H9 (cell line): ENCODE data around the gene LRFN3. TPM values are rescaled to one million over a fixed set of nuclear protein-coding genes. Genes with fewer than 3 reads are reported as not detected.

ENCODE experiments used
- DNase-seq: peaks from one replicate; pipeline ENCODE4 v3.0.0-alpha.2; 2017
- H2AFZ ChIP-seq: one replicate; pipeline ENCODE4 v1.6.1; 2013; ENCODE audit warnings: mild to moderate bottlenecking, low read length, control low read depth, moderate library complexity
- H2AK5ac ChIP-seq: 2 replicates; pipeline ENCODE4 v1.6.1; 2013; ENCODE audit warnings: low read length, control low read depth, mixed read lengths; ENCODE audit not compliant: insufficient read length
- H2BK120ac ChIP-seq: one replicate; pipeline ENCODE4 v1.6.1; 2013; ENCODE audit warnings: low read depth, mild to moderate bottlenecking, low read length, control low read depth, inconsistent platforms; ENCODE audit not compliant: poor library complexity, severe bottlenecking
- H2BK12ac ChIP-seq: 2 replicates; pipeline ENCODE4 v1.6.1; 2013; ENCODE audit warnings: low read length, control low read depth, mixed read lengths, low read depth; ENCODE audit not compliant: insufficient read length
- H2BK15ac ChIP-seq: 2 replicates; pipeline ENCODE4 v1.6.1; 2013; ENCODE audit warnings: low read depth, low read length, control low read depth
- H2BK20ac ChIP-seq: one replicate; pipeline ENCODE4 v1.6.1; 2013; ENCODE audit warnings: low read depth, mild to moderate bottlenecking, low read length, control low read depth, inconsistent platforms; ENCODE audit not compliant: poor library complexity, severe bottlenecking
- H2BK5ac ChIP-seq: 2 replicates; pipeline ENCODE4 v1.6.1; 2013; ENCODE audit warnings: low read length, control low read depth, mixed read lengths; ENCODE audit not compliant: insufficient read length
- H3K14ac ChIP-seq: 2 replicates; pipeline ENCODE4 v1.6.1; 2013; ENCODE audit warnings: low read length, control low read depth; ENCODE audit not compliant: insufficient read depth
- H3K18ac ChIP-seq: 2 replicates; pipeline ENCODE4 v1.6.1; 2013; ENCODE audit warnings: low read depth, mild to moderate bottlenecking, mixed read lengths, low read length, control low read depth; ENCODE audit not compliant: insufficient read length
- H3K23ac ChIP-seq: 2 replicates; pipeline ENCODE4 v1.6.1; 2013; ENCODE audit warnings: low read length, control low read depth, mixed read lengths, low read depth; ENCODE audit not compliant: insufficient read length
- H3K23me2 ChIP-seq: 2 replicates; pipeline ENCODE4 v1.6.1; 2013; ENCODE audit warnings: low read depth, mild to moderate bottlenecking, mixed read lengths, low read length, control low read depth; ENCODE audit not compliant: insufficient read length, poor library complexity, severe bottlenecking
- H3K27ac ChIP-seq: 2 replicates; pipeline ENCODE4 v1.5.1; 2013; ENCODE audit warnings: low read length, control low read depth, mixed read lengths, low read depth; ENCODE audit not compliant: insufficient read length
- H3K27me3 ChIP-seq: 2 replicates; pipeline ENCODE4 v1.6.1; 2013; ENCODE audit warnings: low read length, control low read depth, inconsistent platforms; ENCODE audit not compliant: insufficient read depth
- H3K4ac ChIP-seq: 2 replicates; pipeline ENCODE4 v1.6.1; 2013; ENCODE audit warnings: low read depth, mild to moderate bottlenecking, control low read depth, inconsistent platforms, low read length, moderate library complexity
- H3K4me1 ChIP-seq: 2 replicates; pipeline ENCODE4 v1.6.1; 2013; ENCODE audit warnings: low read length, control low read depth, inconsistent platforms; ENCODE audit not compliant: insufficient read depth
- H3K4me2 ChIP-seq: 2 replicates; pipeline ENCODE4 v1.6.1; 2013; ENCODE audit warnings: low read length, control low read depth, mixed read lengths; ENCODE audit not compliant: insufficient read length, insufficient read depth
- H3K56ac ChIP-seq: 2 replicates; pipeline ENCODE4 v1.6.1; 2013; ENCODE audit warnings: low read depth, mild to moderate bottlenecking, mixed read lengths, low read length, control low read depth; ENCODE audit not compliant: insufficient read length
- H3K79me1 ChIP-seq: 2 replicates; pipeline ENCODE4 v1.6.1; 2013; ENCODE audit warnings: low read depth, mild to moderate bottlenecking, moderate library complexity, low read length, control low read depth, inconsistent platforms; ENCODE audit not compliant: insufficient read depth, poor library complexity, severe bottlenecking
- H3K79me2 ChIP-seq: 2 replicates; pipeline ENCODE4 v1.6.1; 2013; ENCODE audit warnings: low read length, control low read depth, inconsistent platforms; ENCODE audit not compliant: insufficient read depth
- H3K9ac ChIP-seq: 2 replicates; pipeline ENCODE4 v1.6.1; 2013; ENCODE audit warnings: low read length, control low read depth, mixed read lengths; ENCODE audit not compliant: insufficient read length; ENCODE audit errors: extremely low read depth
- H3K9me3 ChIP-seq: one replicate; pipeline ENCODE4 v1.6.1; 2013; ENCODE audit warnings: low read depth, low read length, inconsistent platforms; ENCODE audit not compliant: control insufficient read depth
- H3T11ph ChIP-seq: one replicate; pipeline ENCODE4 v1.6.1; 2013; ENCODE audit warnings: mild to moderate bottlenecking, low read length, control low read depth, inconsistent platforms
- H4K20me1 ChIP-seq: one replicate; pipeline ENCODE4 v1.6.1; 2013; ENCODE audit not compliant: control insufficient read depth, insufficient read length, insufficient read depth
- H4K5ac ChIP-seq: 2 replicates; pipeline ENCODE4 v1.6.1; 2013; ENCODE audit warnings: low read depth, mild to moderate bottlenecking, mixed read lengths, low read length, control low read depth; ENCODE audit not compliant: insufficient read length
- H4K8ac ChIP-seq: replicated peaks from 2 replicates; pipeline ENCODE4 v1.6.1; 2013; ENCODE audit warnings: low read length, control low read depth, mixed read lengths, low read depth; ENCODE audit not compliant: insufficient read length
- H4K91ac ChIP-seq: 2 replicates; pipeline ENCODE4 v1.6.1; 2013; ENCODE audit warnings: low read depth, mild to moderate bottlenecking, moderate library complexity, mixed read lengths, low read length, control low read depth; ENCODE audit not compliant: insufficient read length
- H3K27ac Mint-ChIP-seq, 3 experiments: 2 replicates in 2 of 3; 3 replicates in 1 of 3; pipeline ENCODE4 v1.8.0; 2020 to 2021; ENCODE audit warnings: mixed read lengths in 3 of 3, mild to moderate bottlenecking in 1 of 3, moderate library complexity in 1 of 3
- H3K27me3 Mint-ChIP-seq: 2 replicates; pipeline ENCODE4 v1.8.0; 2021; ENCODE audit warnings: low read depth, mild to moderate bottlenecking, moderate library complexity, mixed read lengths
- H3K36me3 Mint-ChIP-seq, 3 experiments: 2 replicates in 2 of 3; 3 replicates in 1 of 3; pipeline ENCODE4 v1.8.0; 2020 to 2021; ENCODE audit warnings: low read depth in 3 of 3, mixed read lengths in 3 of 3; ENCODE audit not compliant: insufficient read depth in 1 of 3
- H3K4me1 Mint-ChIP-seq, 2 experiments: 2 replicates each; pipeline ENCODE4 v1.8.0; 2020; ENCODE audit warnings: mixed read lengths in 2 of 2
- H3K4me3 Mint-ChIP-seq, 2 experiments: 2 replicates in 1 of 2; 3 replicates in 1 of 2; pipeline ENCODE4 v1.8.0; 2020 to 2021; ENCODE audit warnings: mild to moderate bottlenecking in 2 of 2, mixed read lengths in 2 of 2, moderate library complexity in 1 of 2
- H3K9me3 Mint-ChIP-seq, 2 experiments: 2 replicates in 1 of 2; 3 replicates in 1 of 2; pipeline ENCODE4 v1.8.0; 2020; ENCODE audit warnings: mild to moderate bottlenecking in 2 of 2, mixed read lengths in 2 of 2, moderate library complexity in 1 of 2
- CTCF ChIP-seq: fragments of 200-600 bp; sonication (generic); conservative IDR thresholded peaks from 3 replicates; pipeline ENCODE4 v1.8.0; 2021; ENCODE audit warnings: antibody characterized with exemption, mild to moderate bottlenecking
- WGBS: extraction: QIAGEN DNeasy Blood & Tissue Kit; methylation state at CpG from one replicate; pipeline ENCODE4 v1.1.7; 2013; ENCODE audit warnings: missing lambda C conversion rate, low lambda C conversion rate, mixed read lengths; ENCODE audit not compliant: insufficient read length; ENCODE audit errors: extremely low coverage; 5-methylcytosine and 5-hydroxymethylcytosine counted together
- total RNA-seq: library from RNA; stranded (reverse); gene quantifications from 2 replicates; pipeline ENCODE4 v1.2.1, GENCODE V29; 2021

LRFN3 gene
- total RNA-seq, 1 experiment from 2014 or later, result 20.5 TPM

- H3K36me3 Mint-ChIP-seq, result peaks cover 13 to 38% (median 31%) of the 10 kb centered on the region in 3 experiments
- H2AFZ ChIP-seq, result no peak overlapping the region
- no peak overlapping the region for H3K9ac ChIP-seq
- no peak overlapping the region for H3K14ac ChIP-seq
- no peak overlapping the region for H2AK5ac ChIP-seq
- no peak overlapping the region for H2BK15ac ChIP-seq
- no peak overlapping the region for H4K8ac ChIP-seq
- no peak overlapping the region for H2BK20ac ChIP-seq
- no peaks in the 10 kb centered on the region for H3K4me1 ChIP-seq
- H2BK120ac ChIP-seq, result no peak overlapping the region
- H3K4me2 ChIP-seq, result no peak overlapping the region
- no peaks in the 10 kb centered on the region for H3K27me3 ChIP-seq
- H3K23ac ChIP-seq, result no peak overlapping the region
- H2BK12ac ChIP-seq, result no peak overlapping the region
- H3K9me3 ChIP-seq, result no peaks in the 10 kb centered on the region
- no peaks in the 10 kb centered on the region for H3K79me2 ChIP-seq
- H3K79me1 ChIP-seq, result no peaks in the 10 kb centered on the region
- no peak overlapping the region for H3K27ac Mint-ChIP-seq
- peaks cover 8 to 13% of the 10 kb centered on the region in 2 experiments for H3K4me1 Mint-ChIP-seq
- no peak overlapping the region for H4K91ac ChIP-seq
- no peaks in the 10 kb centered on the region for H3K23me2 ChIP-seq
- WGBS, result no CpG with 5 or more reads among the region's 52 CpGs
- no peak overlapping the region for H3K18ac ChIP-seq
- H3K9me3 Mint-ChIP-seq, result no peaks in the 10 kb centered on the region
- peaks cover 6% of the 10 kb centered on the region for H3K27me3 Mint-ChIP-seq
- no peaks in the 10 kb centered on the region for H4K20me1 ChIP-seq
- no peak overlapping the region for H4K5ac ChIP-seq
- DNase-seq, result no peak
- no peak overlapping the region for H3T11ph ChIP-seq
- no peak for TF ChIP-seq CTCF
- H3K4me3 Mint-ChIP-seq, result no peak overlapping the region
- H3K4ac ChIP-seq, result no peak overlapping the region
- H2BK5ac ChIP-seq, result no peak overlapping the region
- no peak overlapping the region for H3K27ac ChIP-seq
- no peak overlapping the region for H3K56ac ChIP-seq
Measured at GRCh38 chr19:35944556-35944955, 8.4 kb downstream of the LRFN3 start.
